ENCODE measurements around the gene RNF38. TPM values are rescaled to one million over a fixed set of nuclear protein-coding genes. Genes with fewer than 3 reads are reported as not detected.

The RNF38 gene
- total and polyA plus RNA-seq, 8 donors, result 7.3 to 33.2 (median 16.3) TPM

DNA sequence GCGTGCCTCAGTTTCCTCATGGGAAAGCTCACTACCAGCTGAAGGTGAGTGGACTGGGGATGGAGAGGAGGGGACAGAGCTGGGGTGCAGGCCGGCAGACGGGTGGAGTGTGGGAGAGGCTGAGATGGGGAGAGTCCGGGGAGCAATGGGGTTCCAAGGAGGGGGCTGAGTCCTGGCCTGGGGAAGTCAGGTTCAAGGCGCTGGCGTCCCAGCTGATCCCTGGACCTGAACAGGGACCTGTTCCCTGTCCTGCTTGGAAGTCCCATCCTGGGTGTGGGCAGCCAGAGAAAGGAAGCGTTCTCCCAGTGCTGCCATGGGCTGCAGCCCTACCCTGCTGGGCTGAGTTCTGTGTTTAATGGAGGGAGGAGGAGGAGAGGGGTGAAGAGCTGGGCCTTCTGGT is 80.9 kb downstream of the RNF38 start:
- peaks cover 0 to 8% (median 0%) of the 10 kb centered on the region in 3 donors for H3K27me3 ChIP-seq
- WGBS, 5 donors, result 50 to 76% (median 60%) methylated on average over 7 of the region's 7 CpGs
- H3K27ac ChIP-seq, result peak overlapping the region in 4 of 5 donors; percentile 45 to 77 (median 68)
- H3K4me3 ChIP-seq, result no peak overlapping the region
- intact Hi-C loops (cut with DNase I; ENCODE audit: low total_unique reads), result no loop called here
- H3K36me3 ChIP-seq, result no peaks in the 10 kb centered on the region
- H3K4me1 ChIP-seq, result peaks cover 13 to 50% (median 38%) of the 10 kb centered on the region in 4 donors
- TF ChIP-seq, protein P1, sequence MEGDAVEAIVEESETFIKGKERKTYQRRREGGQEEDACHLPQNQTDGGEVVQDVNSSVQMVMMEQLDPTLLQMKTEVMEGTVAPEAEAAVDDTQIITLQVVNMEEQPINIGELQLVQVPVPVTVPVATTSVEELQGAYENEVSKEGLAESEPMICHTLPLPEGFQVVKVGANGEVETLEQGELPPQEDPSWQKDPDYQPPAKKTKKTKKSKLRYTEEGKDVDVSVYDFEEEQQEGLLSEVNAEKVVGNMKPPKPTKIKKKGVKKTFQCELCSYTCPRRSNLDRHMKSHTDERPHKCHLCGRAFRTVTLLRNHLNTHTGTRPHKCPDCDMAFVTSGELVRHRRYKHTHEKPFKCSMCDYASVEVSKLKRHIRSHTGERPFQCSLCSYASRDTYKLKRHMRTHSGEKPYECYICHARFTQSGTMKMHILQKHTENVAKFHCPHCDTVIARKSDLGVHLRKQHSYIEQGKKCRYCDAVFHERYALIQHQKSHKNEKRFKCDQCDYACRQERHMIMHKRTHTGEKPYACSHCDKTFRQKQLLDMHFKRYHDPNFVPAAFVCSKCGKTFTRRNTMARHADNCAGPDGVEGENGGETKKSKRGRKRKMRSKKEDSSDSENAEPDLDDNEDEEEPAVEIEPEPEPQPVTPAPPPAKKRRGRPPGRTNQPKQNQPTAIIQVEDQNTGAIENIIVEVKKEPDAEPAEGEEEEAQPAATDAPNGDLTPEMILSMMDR (IDR thresholded peaks at IDR 0.05), result no peak
- TF ChIP-seq POLR2AphosphoS5 (IDR thresholded peaks at IDR 0.05) (no peak), EP300 (IDR thresholded peaks at IDR 0.05) (no peak), POLR2A (IDR thresholded peaks at IDR 0.05) (no peak)
- no peak for DNase-seq
- H3K9me3 ChIP-seq, result no peaks in the 10 kb centered on the region

DNA sequence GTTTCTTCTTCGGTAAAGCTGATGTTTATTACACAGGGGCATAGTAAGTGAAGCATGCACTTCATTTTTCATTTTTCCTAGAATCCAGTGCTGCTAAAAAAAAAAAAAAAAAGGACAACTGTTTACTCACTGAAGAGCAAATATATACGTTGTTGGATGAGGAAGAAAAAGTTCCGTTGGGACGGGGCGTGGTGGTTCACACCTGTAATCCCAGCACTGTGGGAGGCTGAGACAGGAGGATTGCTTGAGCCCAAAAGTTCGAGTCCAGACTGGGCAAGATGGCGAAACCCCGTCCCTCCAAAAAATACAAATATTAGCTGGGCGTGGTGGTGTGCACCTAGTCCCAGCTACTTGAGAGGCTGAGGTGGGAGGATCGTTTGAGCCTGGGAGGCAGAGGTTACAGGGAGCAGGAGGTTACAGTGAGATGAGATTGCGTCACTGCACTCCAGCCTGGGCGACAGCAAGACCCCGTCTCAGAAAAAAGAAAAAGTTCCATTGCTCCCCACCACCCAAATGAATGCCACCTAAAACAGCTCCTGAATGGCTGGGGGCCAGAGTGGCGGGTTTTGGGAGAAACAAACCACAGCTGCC is 81.8 kb downstream of the RNF38 start:
- no peak overlapping the region for H3K4me3 ChIP-seq

DNA sequence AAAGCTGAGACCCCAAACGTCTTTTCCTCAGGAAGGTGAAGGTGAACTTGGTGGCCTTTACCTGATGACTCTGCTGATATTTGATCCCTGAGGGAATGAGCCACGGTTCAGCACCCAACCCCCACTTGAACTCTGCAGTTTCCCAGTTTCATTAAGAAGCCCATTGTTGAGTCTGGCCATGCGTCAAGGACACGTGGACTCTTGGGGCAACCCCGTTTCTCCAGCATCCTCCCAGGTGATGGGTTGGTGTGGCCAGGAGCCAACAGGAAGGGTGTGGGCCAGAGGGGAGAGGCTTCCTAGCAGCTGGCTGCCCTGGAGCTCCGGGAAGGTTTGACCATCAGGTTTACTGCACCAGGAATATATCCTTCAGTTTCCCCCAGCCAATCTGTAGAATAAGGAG is 82.3 kb downstream of the RNF38 start:
- intact Hi-C loops (cut with DNase I; ENCODE audit: low total_unique reads), result no loop called here
- no peak overlapping the region for H3K27ac ChIP-seq
- no peaks in the 10 kb centered on the region for H3K9me3 ChIP-seq
- H3K36me3 ChIP-seq, result no peaks in the 10 kb centered on the region
- DNase-seq, result peak; percentile 69 to 88
- TF ChIP-seq, protein P1 (IDR thresholded peaks at IDR 0.05), result no peak
- TF ChIP-seq POLR2AphosphoS5 (IDR thresholded peaks at IDR 0.05) (peak in 2 of 3 donors; percentile 21 to 46), POLR2A (IDR thresholded peaks at IDR 0.05) (no peak)
- H3K4me3 ChIP-seq, result no peak overlapping the region
- H3K4me1 ChIP-seq, result peaks cover 13 to 50% (median 38%) of the 10 kb centered on the region in 4 donors
- peaks cover 0 to 8% (median 0%) of the 10 kb centered on the region in 3 donors for H3K27me3 ChIP-seq
- WGBS, 5 donors, result 10 to 33% (median 20%) methylated on average over 5 to 6 of the region's 6 CpGs

More for the DNA sequence above, 81.8 kb downstream of the RNF38 start:
- no peaks in the 10 kb centered on the region for H3K9me3 ChIP-seq
- intact Hi-C loops (cut with DNase I; ENCODE audit: low total_unique reads), result no loop called here
- H3K36me3 ChIP-seq, result no peaks in the 10 kb centered on the region
- TF ChIP-seq EP300 (IDR thresholded peaks at IDR 0.05) (no peak), POLR2AphosphoS5 (IDR thresholded peaks at IDR 0.05) (no peak), POLR2A (IDR thresholded peaks at IDR 0.05) (no peak)
- TF ChIP-seq, protein P1 (IDR thresholded peaks at IDR 0.05), result no peak
- 56 to 70% (median 63%) methylated on average over 14 of the region's 14 CpGs for WGBS, 5 donors
- no peak for DNase-seq
- H3K27me3 ChIP-seq, result peaks cover 0 to 8% (median 0%) of the 10 kb centered on the region in 3 donors
- peaks cover 13 to 50% (median 38%) of the 10 kb centered on the region in 4 donors for H3K4me1 ChIP-seq
- H3K27ac ChIP-seq, result peak overlapping the region in 2 of 5 donors; percentile 76 to 77

DNA sequence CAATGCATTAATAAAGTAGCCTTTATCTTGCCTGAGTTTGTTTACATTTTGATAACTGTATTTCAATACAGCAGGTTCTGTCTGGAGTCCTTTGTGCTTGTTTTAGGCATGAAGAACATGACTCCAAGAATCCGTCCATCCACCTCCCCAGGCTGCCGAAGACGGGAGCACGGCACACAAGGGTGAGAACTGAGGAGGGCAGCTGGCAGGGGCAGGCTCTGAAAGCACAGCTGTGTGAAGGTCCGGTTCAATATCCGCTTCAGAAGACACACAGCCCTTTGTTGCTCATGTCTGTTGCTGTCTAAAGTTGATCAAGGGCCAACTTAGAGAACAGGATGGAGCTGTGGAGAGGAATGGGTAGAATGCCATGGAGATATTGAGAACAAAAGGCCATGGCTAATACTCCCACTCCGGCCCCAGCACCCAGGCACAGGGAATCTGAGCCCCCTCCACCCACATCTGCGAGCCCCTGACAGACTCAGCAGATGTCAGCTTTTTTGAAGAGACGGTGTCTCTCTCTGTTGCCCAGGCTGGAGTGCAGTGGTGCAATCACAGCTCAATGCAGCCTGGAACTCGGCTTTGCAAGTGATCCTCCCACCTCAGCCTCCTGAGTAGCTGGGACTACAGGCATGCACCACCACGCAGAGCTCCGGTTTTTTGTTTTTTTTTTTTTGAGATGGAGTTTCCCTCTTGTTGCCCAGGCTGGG is 83.3 kb downstream of the RNF38 start:
- H3K27ac ChIP-seq, result peak overlapping the region in 3 of 5 donors; percentile 11 to 63 (median 53)
- intact Hi-C loops (cut with DNase I; ENCODE audit: low total_unique reads), result no loop called here
- peaks cover 0 to 8% (median 0%) of the 10 kb centered on the region in 3 donors for H3K27me3 ChIP-seq
- no peak for TF ChIP-seq POLR2A (IDR thresholded peaks at IDR 0.05)
- TF ChIP-seq EP300 (IDR thresholded peaks at IDR 0.05), result no peak
- peak in 1 of 3 donors; percentile 9 for TF ChIP-seq POLR2AphosphoS5 (IDR thresholded peaks at IDR 0.05)
- DNase-seq, result peak; percentile 39 to 64
- peaks cover 13 to 50% (median 38%) of the 10 kb centered on the region in 4 donors for H3K4me1 ChIP-seq
- no peaks in the 10 kb centered on the region for H3K36me3 ChIP-seq
- peak overlapping the region in 1 of 4 donors; percentile 3 for H3K4me3 ChIP-seq
- WGBS, 5 donors, result 27 to 58% (median 40%) methylated on average over 12 of the region's 12 CpGs
- no peaks in the 10 kb centered on the region for H3K9me3 ChIP-seq

Measured in stomach (tissue), 9 donors.